HEK293T (cell line): Measurements from ENCODE around the gene MAPK8IP1.
"Not testable (repeated sequence)": the region's sequence is repeated elsewhere in the genome, so short reads cannot be mapped to it uniquely, and the experiment has no call there.

Experiments used
- CTCF ChIA-PET: fragments of 350-600 bp; formaldehyde crosslinking; extraction: SDS; loops from one replicate; lab custom pipeline; 2021; ENCODE audit warnings: antibody characterized with exemption, inconsistent platforms; lab: Yijun Ruan, JAX
- POLR2A ChIA-PET: fragments of 350-600 bp; formaldehyde crosslinking; extraction: SDS; loops from one replicate; lab custom pipeline; 2020; ENCODE audit warnings: antibody characterized with exemption, inconsistent platforms; lab: Yijun Ruan, JAX
- DNase-seq: peaks from one replicate; pipeline ENCODE4 v3.0.0; 2012; ENCODE audit warnings: mixed read lengths; ENCODE audit errors: extremely low spot score
- ARNT ChIP-seq: fragments of 450-650 bp; IDR thresholded peaks from 2 replicates; pipeline ENCODE4 v1.6.1; 2017; ENCODE audit warnings: mild to moderate bottlenecking
- BHLHE40 ChIP-seq: fragments of 450-650 bp; IDR thresholded peaks from 2 replicates; pipeline ENCODE4 v1.6.1; 2016; ENCODE audit warnings: mild to moderate bottlenecking, moderate library complexity, borderline replicate concordance
- CTBP1 ChIP-seq: fragments of 450-650 bp; IDR thresholded peaks from 2 replicates; pipeline ENCODE4 v1.6.1; 2016; ENCODE audit warnings: borderline replicate concordance
- ELF4 ChIP-seq: fragments of 450-650 bp; IDR thresholded peaks from 2 replicates; pipeline ENCODE4 v1.6.1; 2017; ENCODE audit warnings: antibody characterized with exemption
- FOXA1 ChIP-seq: fragments of 450-650 bp; IDR thresholded peaks from 2 replicates; pipeline ENCODE4 v1.6.1; 2016; ENCODE audit warnings: mild to moderate bottlenecking
- FOXK2 ChIP-seq: fragments of 450-650 bp; IDR thresholded peaks from 2 replicates; pipeline ENCODE4 v1.6.1; 2016; ENCODE audit warnings: mild to moderate bottlenecking
- FOXM1 ChIP-seq: fragments of 450-650 bp; IDR thresholded peaks from 2 replicates; pipeline ENCODE4 v1.6.1; 2017; ENCODE audit warnings: mild to moderate bottlenecking, borderline replicate concordance
- HDGF ChIP-seq: fragments of 450-650 bp; IDR thresholded peaks from 2 replicates; pipeline ENCODE4 v1.6.1; 2017; ENCODE audit warnings: antibody characterized with exemption, borderline replicate concordance
- L3MBTL2 ChIP-seq: fragments of 450-650 bp; conservative IDR thresholded peaks from 2 replicates; pipeline ENCODE4 v1.6.1; 2016; ENCODE audit warnings: mild to moderate bottlenecking
- LEF1 ChIP-seq: fragments of 450-650 bp; IDR thresholded peaks from 2 replicates; pipeline ENCODE4 v1.6.1; 2017; ENCODE audit warnings: mild to moderate bottlenecking, borderline replicate concordance
- NFRKB ChIP-seq: fragments of 450-650 bp; IDR thresholded peaks from 2 replicates; pipeline ENCODE4 v1.6.1; 2016; ENCODE audit warnings: mild to moderate bottlenecking, moderate library complexity
- PKNOX1 ChIP-seq: fragments of 450-650 bp; IDR thresholded peaks from 2 replicates; pipeline ENCODE4 v1.6.1; 2016
- SP1 ChIP-seq: fragments of 450-650 bp; IDR thresholded peaks from 2 replicates; pipeline ENCODE4 v1.6.1; 2017
- SUZ12 ChIP-seq: fragments of 450-650 bp; IDR thresholded peaks from 2 replicates; pipeline ENCODE4 v1.6.1; 2016; ENCODE audit warnings: mild to moderate bottlenecking
- TARDBP ChIP-seq: fragments of 450-650 bp; IDR thresholded peaks from 2 replicates; pipeline ENCODE4 v1.6.1; 2016
- ZNF384 ChIP-seq: fragments of 450-650 bp; IDR thresholded peaks from 2 replicates; pipeline ENCODE4 v1.6.1; 2016

Gene MAPK8IP1

GRCh38 chr11:45905095-45905494, 19.6 kb downstream of the MAPK8IP1 start:
- CTCF ChIA-PET = no interaction called here
- DNase-seq = no peak
- TF ChIP-seq CTBP1 (no peak), TARDBP (no peak)
- POLR2A ChIA-PET = no interaction called here

- DNase-seq, POLR2A ChIA-PET, CTCF ChIA-PET: not testable (repeated sequence)
Observed at GRCh38 chr11:45905576-45905975, 20.1 kb downstream of the MAPK8IP1 start.

GRCh38 chr11:45906096-45906682, 20.7 kb downstream of the MAPK8IP1 start:
- DNase-seq = no peak
- TF ChIP-seq FOXA1 (no peak), PKNOX1 (no peak), ARNT (no peak), ZNF384 (no peak), ELF4 (no peak), FOXM1 (no peak), HDGF (no peak), SP1 (no peak), L3MBTL2 (no peak), FOXK2 (no peak), NFRKB (no peak), TARDBP (no peak), BHLHE40 (no peak), SUZ12 (no peak), CTBP1 (no peak), LEF1 (no peak)
- POLR2A ChIA-PET = no interaction called here
- CTCF ChIA-PET = no interaction called here

GRCh38 chr11:45906965-45907611, 21.6 kb downstream of the MAPK8IP1 start, which contains the start of gene FREY1:
Gene FREY1 (minus strand): TSS chr11:45907271. CDS start chr11:45907245, 26 bp downstream.
- CTCF ChIA-PET = no interaction called here
- no peak for DNase-seq
- TF ChIP-seq FOXA1 = no peak
- no peak for TF ChIP-seq ZNF384
- POLR2A ChIA-PET = interaction anchor here (1.1 kb wide), 1 partner anchor 10 kb away, joined by 5 read pairs; the partner anchor contains the start of gene PEX16

GRCh38 chr11:45907911-45908370, 22.5 kb downstream of the MAPK8IP1 start:
- TF ChIP-seq HDGF (no peak), ZNF384 (no peak)
- DNase-seq = no peak
- POLR2A ChIA-PET = interaction anchor here (1.1 kb wide), 1 partner anchor 9 kb away, joined by 5 read pairs; the partner anchor contains the start of gene PEX16
- CTCF ChIA-PET = no interaction called here

GRCh38 chr11:45909594-45910475, 24.4 kb downstream of the MAPK8IP1 start:
- TF ChIP-seq ZNF384 = no peak
- no peak for TF ChIP-seq L3MBTL2
- no peak for TF ChIP-seq ELF4
- ChIA-PET POLR2A (interaction anchor here (1.3 kb wide), 1 partner anchor 8 kb away, joined by 4 read pairs; the partner anchor contains the start of gene PEX16), CTCF (no interaction called here)
- no peak for DNase-seq

- no peak for TF ChIP-seq FOXA1
- DNase-seq = no peak
- ChIA-PET CTCF (no interaction called here), POLR2A (no interaction called here)
Observed at GRCh38 chr11:45910623-45911022, 25.2 kb downstream of the MAPK8IP1 start.

GRCh38 chr11:45913514-45913913, 28.1 kb downstream of the MAPK8IP1 start:
- POLR2A ChIA-PET = interaction anchor here (0.9 kb wide), 1 partner anchor 14 kb away, joined by 3 read pairs; no protein-coding TSS in a partner anchor
- DNase-seq = no peak
- TF ChIP-seq SP1 = no peak
- no peak for TF ChIP-seq ZNF384
- TF ChIP-seq LEF1 = no peak
- no peak for TF ChIP-seq FOXA1
- no peak for TF ChIP-seq FOXM1
- TF ChIP-seq TARDBP = no peak
- TF ChIP-seq FOXK2 = no peak
- TF ChIP-seq SUZ12 = no peak
- TF ChIP-seq ELF4 = no peak
- TF ChIP-seq NFRKB = no peak
- TF ChIP-seq HDGF = no peak
- no peak for TF ChIP-seq ARNT
- no peak for TF ChIP-seq L3MBTL2
- CTCF ChIA-PET = no interaction called here
